Chondrocyte (in vitro differentiated cells): ENCODE results near the gene RAI1. TPM values are rescaled to one million over a fixed set of nuclear protein-coding genes. Genes with fewer than 3 reads are reported as not detected.

ENCODE experiments used
- DNase-seq: peaks from one replicate; pipeline ENCODE4 v3.0.0; 2021; ENCODE audit warnings: mixed read lengths, low spot score
- H3K27ac Mint-ChIP-seq: one replicate; pipeline ENCODE4 v1.8.0; 2021; ENCODE audit warnings: mild to moderate bottlenecking, moderate library complexity, mixed read lengths; ENCODE audit not compliant: unreplicated experiment
- H3K27me3 Mint-ChIP-seq: 2 replicates; pipeline ENCODE4 v1.8.0; 2021; ENCODE audit warnings: low read depth, mixed read lengths
- H3K36me3 Mint-ChIP-seq: 2 replicates; pipeline ENCODE4 v1.8.0; 2021; ENCODE audit warnings: low read depth, mixed read lengths
- H3K4me1 Mint-ChIP-seq: 2 replicates; pipeline ENCODE4 v1.8.0; 2021; ENCODE audit warnings: low read depth, mild to moderate bottlenecking, mixed read lengths
- H3K4me3 Mint-ChIP-seq: one replicate; pipeline ENCODE4 v1.8.0; 2021; ENCODE audit warnings: mild to moderate bottlenecking, moderate library complexity, mixed read lengths; ENCODE audit not compliant: unreplicated experiment
- H3K9me3 Mint-ChIP-seq: 2 replicates; pipeline ENCODE4 v1.8.0; 2021; ENCODE audit warnings: low read depth, mixed read lengths
- total RNA-seq: library from RNA; stranded (reverse); gene quantifications from 3 replicates; pipeline ENCODE4 v1.2.1, GENCODE V29; 2021
- TF ChIP-seq, protein P1 (sequence below): fragments of 200-600 bp; sonication (generic); IDR thresholded peaks from 2 replicates; pipeline ENCODE4 v1.5.0; 2021; ENCODE audit warnings: antibody characterized with exemption, mild to moderate bottlenecking, moderate library complexity

RAI1 gene
- total RNA-seq, 1 donor from 2014 or later = 28.7 TPM

DNA sequence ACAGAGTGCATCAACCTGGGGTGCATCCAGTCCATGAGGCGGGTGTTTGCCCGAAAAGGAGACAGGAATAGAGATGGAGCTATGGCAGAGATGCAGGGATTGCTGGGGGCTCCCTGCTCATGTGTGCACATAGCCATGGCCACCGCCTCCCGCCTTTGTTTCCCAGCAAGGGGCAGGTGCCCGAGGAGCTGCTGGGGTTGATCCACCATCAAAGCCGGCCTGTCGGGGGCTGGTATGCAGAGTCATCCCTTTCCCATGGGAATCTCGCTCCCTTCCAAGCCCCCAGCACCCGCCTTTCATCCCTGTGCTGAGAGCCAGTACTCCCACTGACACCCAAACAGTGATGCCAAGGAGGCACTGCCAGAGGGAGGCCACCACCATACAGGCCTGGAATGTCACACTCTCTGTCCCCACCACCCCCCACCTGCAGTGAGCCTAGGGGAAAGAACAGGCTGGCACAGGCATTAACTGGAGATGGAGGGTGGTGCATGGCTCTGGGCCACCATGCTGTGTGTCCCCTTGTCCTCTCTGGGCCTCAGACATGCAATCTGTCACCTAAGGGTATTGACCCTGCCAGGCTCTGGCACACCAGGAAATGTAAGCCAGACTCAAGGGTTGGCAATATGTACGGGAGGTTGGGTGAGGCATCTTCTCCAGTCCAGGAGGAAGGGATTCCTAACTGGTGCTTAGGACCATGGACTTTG is 90.4 kb downstream of the RAI1 start:
- Mint-ChIP-seq H3K36me3 (no peaks in the 10 kb centered on the region), H3K27ac (no peak overlapping the region), H3K9me3 (no peaks in the 10 kb centered on the region), H3K27me3 (no peaks in the 10 kb centered on the region), H3K4me1 (peaks cover 40% of the 10 kb centered on the region), H3K4me3 (no peak overlapping the region)
- TF ChIP-seq, protein P1, sequence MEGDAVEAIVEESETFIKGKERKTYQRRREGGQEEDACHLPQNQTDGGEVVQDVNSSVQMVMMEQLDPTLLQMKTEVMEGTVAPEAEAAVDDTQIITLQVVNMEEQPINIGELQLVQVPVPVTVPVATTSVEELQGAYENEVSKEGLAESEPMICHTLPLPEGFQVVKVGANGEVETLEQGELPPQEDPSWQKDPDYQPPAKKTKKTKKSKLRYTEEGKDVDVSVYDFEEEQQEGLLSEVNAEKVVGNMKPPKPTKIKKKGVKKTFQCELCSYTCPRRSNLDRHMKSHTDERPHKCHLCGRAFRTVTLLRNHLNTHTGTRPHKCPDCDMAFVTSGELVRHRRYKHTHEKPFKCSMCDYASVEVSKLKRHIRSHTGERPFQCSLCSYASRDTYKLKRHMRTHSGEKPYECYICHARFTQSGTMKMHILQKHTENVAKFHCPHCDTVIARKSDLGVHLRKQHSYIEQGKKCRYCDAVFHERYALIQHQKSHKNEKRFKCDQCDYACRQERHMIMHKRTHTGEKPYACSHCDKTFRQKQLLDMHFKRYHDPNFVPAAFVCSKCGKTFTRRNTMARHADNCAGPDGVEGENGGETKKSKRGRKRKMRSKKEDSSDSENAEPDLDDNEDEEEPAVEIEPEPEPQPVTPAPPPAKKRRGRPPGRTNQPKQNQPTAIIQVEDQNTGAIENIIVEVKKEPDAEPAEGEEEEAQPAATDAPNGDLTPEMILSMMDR = no peak
- DNase-seq = peak; percentile 85

DNA sequence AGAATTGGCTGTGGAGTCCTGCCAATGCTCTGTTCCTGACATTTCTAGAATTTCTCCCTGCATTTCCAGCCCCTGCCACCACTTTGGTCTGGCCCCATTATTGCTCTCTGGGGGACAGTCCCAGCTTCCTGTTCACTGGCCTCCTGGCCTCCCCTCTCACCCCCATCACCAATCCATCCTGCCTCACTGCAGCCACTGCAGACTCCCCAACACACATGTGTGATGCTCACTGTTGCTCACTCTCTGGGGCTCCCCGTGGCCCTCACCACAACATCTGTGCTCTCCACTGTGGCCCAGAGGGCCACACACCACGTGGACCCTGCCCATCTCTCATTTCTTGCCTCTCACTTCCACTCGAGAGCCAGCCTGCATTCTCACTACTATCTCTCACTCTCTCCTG is 91.0 kb downstream of the RAI1 start:
- Mint-ChIP-seq H3K36me3 (no peaks in the 10 kb centered on the region), H3K9me3 (no peaks in the 10 kb centered on the region), H3K4me3 (no peak overlapping the region), H3K4me1 (peaks cover 34% of the 10 kb centered on the region), H3K27me3 (no peaks in the 10 kb centered on the region), H3K27ac (peak overlapping the region; percentile 61)
- DNase-seq = peak; percentile 74
- TF ChIP-seq, protein P1 = no peak

DNA sequence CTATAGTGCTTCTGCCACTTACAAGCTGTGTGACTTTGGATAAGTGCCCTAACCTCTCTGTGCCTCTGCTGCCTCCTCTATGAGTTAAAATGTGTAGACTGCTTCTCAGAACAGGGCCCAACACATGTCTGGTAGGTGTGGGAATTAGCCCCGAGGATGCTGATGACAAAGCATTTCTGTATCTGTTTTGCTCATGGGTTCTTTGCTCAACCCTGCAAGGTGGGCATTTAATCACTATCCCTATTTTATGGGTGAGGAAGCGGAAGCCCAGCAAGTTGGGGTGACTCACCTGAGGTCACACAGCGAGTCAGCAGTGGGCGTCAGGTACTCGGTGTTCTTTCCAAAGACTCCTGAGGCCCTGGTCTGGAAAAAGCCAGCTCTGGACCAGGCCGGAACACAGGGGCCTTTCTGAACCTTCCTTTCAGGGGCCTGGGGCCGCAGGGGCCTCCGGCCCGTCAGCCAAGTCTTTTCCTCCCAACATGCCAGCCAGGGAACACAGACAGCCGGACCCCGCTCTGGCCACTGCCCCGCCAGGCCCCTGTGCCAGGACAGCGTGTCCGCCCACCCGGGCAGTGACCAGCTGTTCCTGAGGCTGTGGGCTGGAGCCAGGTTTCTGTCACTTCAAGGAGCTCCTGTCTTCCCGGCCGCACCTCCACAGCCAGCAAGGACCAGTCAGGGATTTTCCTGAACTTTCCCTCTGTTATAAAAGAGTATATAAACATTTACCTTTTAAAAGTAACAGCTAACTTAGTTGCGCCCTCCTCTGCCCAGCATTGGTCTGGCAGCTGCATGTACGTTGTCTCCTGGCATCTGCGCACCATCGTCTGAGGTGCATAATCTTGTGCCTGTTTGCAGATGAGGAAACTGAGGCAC is 93.0 kb downstream of the RAI1 start:
- H3K9me3 Mint-ChIP-seq = no peaks in the 10 kb centered on the region
- no peak overlapping the region for H3K4me3 Mint-ChIP-seq
- H3K27ac Mint-ChIP-seq = peak overlapping the region; percentile 36
- H3K36me3 Mint-ChIP-seq = no peaks in the 10 kb centered on the region
- TF ChIP-seq, protein P1 = peak; percentile 66
- H3K4me1 Mint-ChIP-seq = peaks cover 28% of the 10 kb centered on the region
- no peaks in the 10 kb centered on the region for H3K27me3 Mint-ChIP-seq
- DNase-seq = peak; percentile 86

DNA sequence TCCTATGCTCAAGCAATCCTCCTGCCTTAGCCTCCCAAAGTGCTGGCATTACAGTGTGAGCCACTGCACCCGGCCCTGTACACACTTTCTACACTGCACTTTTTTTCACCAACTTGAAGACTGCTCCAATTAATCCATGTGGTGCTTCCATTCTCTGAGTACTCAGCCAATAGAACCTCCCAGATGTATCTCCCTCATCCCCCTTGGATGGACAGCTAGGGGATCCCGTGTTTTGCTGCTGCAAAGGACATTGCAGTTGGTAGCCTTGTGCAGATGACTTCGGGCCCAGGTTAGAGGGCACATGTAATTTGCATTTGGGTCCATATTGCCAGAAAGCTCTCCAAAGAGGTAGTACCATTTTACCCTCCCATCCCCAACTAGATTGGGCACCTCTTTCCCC is 95.6 kb downstream of the RAI1 start:
- Mint-ChIP-seq H3K27me3 (no peaks in the 10 kb centered on the region), H3K4me3 (no peak overlapping the region), H3K9me3 (no peaks in the 10 kb centered on the region), H3K27ac (no peak overlapping the region), H3K4me1 (peaks cover 31% of the 10 kb centered on the region), H3K36me3 (no peaks in the 10 kb centered on the region)
- TF ChIP-seq, protein P1 = no peak
- no peak for DNase-seq

DNA sequence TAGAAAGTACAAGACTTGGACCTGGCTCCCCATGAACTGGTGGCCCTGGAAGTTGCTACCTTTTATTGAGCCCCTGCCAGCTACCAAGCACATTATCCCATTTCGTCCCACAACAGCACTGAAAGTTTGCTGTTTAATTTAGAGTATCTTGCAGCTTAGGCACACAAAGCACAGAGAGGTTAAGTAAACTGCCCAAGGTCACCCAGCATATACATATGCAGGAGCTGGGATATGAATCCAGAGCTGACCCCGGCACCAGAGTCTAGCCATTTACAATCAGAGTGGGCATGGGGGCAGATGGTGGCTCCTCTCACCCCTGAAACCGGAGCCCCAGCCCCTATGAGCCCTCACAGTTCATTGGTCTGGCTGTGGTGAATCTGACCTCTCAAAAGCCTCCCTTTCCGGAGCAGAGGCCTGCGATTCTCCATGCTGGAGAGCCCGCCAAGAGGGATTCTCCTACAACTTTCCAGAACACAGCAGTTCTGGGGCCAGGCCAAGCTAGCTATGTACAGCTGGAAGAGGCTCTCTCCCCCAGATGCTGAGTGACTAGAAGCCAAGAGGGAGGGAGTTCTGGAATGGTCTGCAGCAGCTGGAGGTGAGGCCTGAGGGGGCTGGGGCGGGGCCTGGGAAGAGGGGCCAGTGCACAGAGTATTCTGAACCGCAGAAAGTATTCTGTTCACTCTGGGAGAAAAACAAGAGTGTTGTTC is 97.2 kb downstream of the RAI1 start:
- no peak for DNase-seq
- H3K4me3 Mint-ChIP-seq = no peak overlapping the region
- H3K9me3 Mint-ChIP-seq = no peaks in the 10 kb centered on the region
- H3K27ac Mint-ChIP-seq = peak overlapping the region; percentile 69
- H3K36me3 Mint-ChIP-seq = no peaks in the 10 kb centered on the region
- H3K27me3 Mint-ChIP-seq = no peaks in the 10 kb centered on the region
- H3K4me1 Mint-ChIP-seq = peaks cover 31% of the 10 kb centered on the region
- TF ChIP-seq, protein P1 = no peak
